GM23338 (cell line): ENCODE data around the gene DCLK2. TPM values are rescaled to one million over a fixed set of nuclear protein-coding genes. Genes with fewer than 3 reads are reported as not detected.

Experiments used
- ATAC-seq: fragments of 200-7000 bp; cut with Tn5 transposase; 3 replicates; pipeline ENCODE4 v1.9.1; 2020
- DNase-seq: peaks from one replicate; pipeline ENCODE4 v3.0.0-alpha.2; 2015; ENCODE audit warnings: low spot score
- H2AFZ ChIP-seq: fragments of 200-600 bp; sonication (generic); 2 replicates; pipeline ENCODE4 v1.8.0; 2016; ENCODE audit warnings: antibody characterized with exemption, mild to moderate bottlenecking, moderate library complexity
- H3F3A ChIP-seq: fragments of 200-600 bp; sonication (generic); replicated peaks from 2 replicates; pipeline ENCODE4 v1.8.0; 2017; ENCODE audit warnings: antibody characterized with exemption, mixed run types, low read depth
- H3K27ac ChIP-seq: fragments of 200-600 bp; sonication (generic); 2 replicates; pipeline ENCODE4 v1.6.1; 2016; ENCODE audit warnings: low read depth
- H3K27me3 ChIP-seq: fragments of 200-600 bp; sonication (generic); 2 replicates; pipeline ENCODE4 v1.8.0; 2016; ENCODE audit warnings: mild to moderate bottlenecking, mixed run types, moderate library complexity; ENCODE audit not compliant: insufficient read depth
- H3K36me3 ChIP-seq: fragments of 200-600 bp; sonication (generic); 2 replicates; pipeline ENCODE4 v1.8.0; 2016; ENCODE audit warnings: mild to moderate bottlenecking; ENCODE audit not compliant: insufficient read depth
- H3K4me1 ChIP-seq: fragments of 200-600 bp; sonication (generic); 2 replicates; pipeline ENCODE4 v1.8.0; 2016; ENCODE audit warnings: mild to moderate bottlenecking, moderate library complexity; ENCODE audit not compliant: insufficient read depth
- H3K4me2 ChIP-seq: fragments of 200-600 bp; sonication (generic); 2 replicates; pipeline ENCODE4 v1.7.1; 2017; ENCODE audit warnings: mixed run types
- H3K4me3 ChIP-seq: fragments of 200-600 bp; sonication (generic); 2 replicates; pipeline ENCODE4 v1.6.1; 2016; ENCODE audit warnings: mixed run types
- H3K79me2 ChIP-seq: fragments of 200-600 bp; sonication (generic); replicated peaks from 2 replicates; pipeline ENCODE4 v1.8.0; 2017; ENCODE audit warnings: mild to moderate bottlenecking; ENCODE audit not compliant: insufficient read depth
- H3K9me2 ChIP-seq: fragments of 200-600 bp; sonication (generic); 2 replicates; pipeline ENCODE4 v1.8.0; 2017; ENCODE audit not compliant: insufficient read depth
- H4K20me1 ChIP-seq: fragments of 200-600 bp; sonication (generic); replicated peaks from 2 replicates; pipeline ENCODE4 v1.8.0; 2017; ENCODE audit warnings: mild to moderate bottlenecking; ENCODE audit not compliant: insufficient read depth
- H3K27ac Mint-ChIP-seq: 2 replicates; pipeline ENCODE4 v1.8.0; 2020; ENCODE audit warnings: inconsistent platforms, mild to moderate bottlenecking, moderate library complexity, mixed read lengths
- H3K27me3 Mint-ChIP-seq: 3 replicates; pipeline ENCODE4 v1.8.0; 2022; ENCODE audit warnings: low read depth, mild to moderate bottlenecking, moderate library complexity, mixed read lengths, inconsistent platforms; ENCODE audit not compliant: insufficient read depth, poor library complexity
- H3K36me3 Mint-ChIP-seq: 3 replicates; pipeline ENCODE4 v1.8.0; 2021; ENCODE audit warnings: low read depth, mild to moderate bottlenecking, inconsistent platforms, moderate library complexity, mixed read lengths
- H3K4me1 Mint-ChIP-seq: 3 replicates; pipeline ENCODE4 v1.8.0; 2020; ENCODE audit warnings: mild to moderate bottlenecking, inconsistent platforms, mixed read lengths
- H3K4me3 Mint-ChIP-seq: 3 replicates; pipeline ENCODE4 v1.8.0; 2021; ENCODE audit warnings: moderate library complexity, mild to moderate bottlenecking, inconsistent platforms, mixed read lengths
- H3K9me3 Mint-ChIP-seq: 3 replicates; pipeline ENCODE4 v1.8.0; 2020; ENCODE audit warnings: moderate library complexity, mild to moderate bottlenecking, inconsistent platforms, mixed read lengths
- CREB1 ChIP-seq: fragments of 250-450 bp; sonication (Bioruptor Pico); IDR thresholded peaks from 2 replicates; pipeline ENCODE4 v1.5.0; 2020; ENCODE audit warnings: low read depth, mild to moderate bottlenecking, moderate library complexity
- CTCF ChIP-seq, 2 experiments: fragments of 200-600 bp in 1 of 2; sonication (generic) in 1 of 2; conservative IDR thresholded peaks; 2 replicates each; pipeline versions ENCODE4 v1.5.1 to v1.6.1; 2016 to 2017; ENCODE audit warnings: antibody characterized with exemption in 2 of 2, low read depth in 2 of 2, mild to moderate bottlenecking in 2 of 2, moderate library complexity in 1 of 2
- ETS1 ChIP-seq: IDR thresholded peaks from 2 replicates; pipeline ENCODE4 v1.6.1; 2016; ENCODE audit warnings: antibody characterized with exemption
- EZH2 ChIP-seq: fragments of 200-600 bp; sonication (generic); IDR thresholded peaks from one replicate; pipeline ENCODE4 v1.8.0; 2017; ENCODE audit warnings: antibody characterized with exemption, mild to moderate bottlenecking, low read depth; ENCODE audit not compliant: unreplicated experiment
- EZH2phosphoT487 ChIP-seq: fragments of 200-600 bp; sonication (generic); IDR thresholded peaks from one replicate; pipeline ENCODE4 v1.8.1; 2018; ENCODE audit warnings: antibody characterized with exemption; ENCODE audit not compliant: unreplicated experiment
- JUNB ChIP-seq: IDR thresholded peaks from one replicate; pipeline ENCODE4 v1.6.1; 2016; ENCODE audit warnings: antibody characterized with exemption; ENCODE audit not compliant: unreplicated experiment
- NANOG ChIP-seq: IDR thresholded peaks from 2 replicates; pipeline ENCODE4 v1.6.1; 2016; ENCODE audit warnings: antibody characterized with exemption, borderline replicate concordance
- POLR2AphosphoS5 ChIP-seq: IDR thresholded peaks from 2 replicates; pipeline ENCODE4 v1.6.1; 2016; ENCODE audit warnings: antibody characterized with exemption, low read depth
- REST ChIP-seq: IDR thresholded peaks from one replicate; pipeline ENCODE4 v1.6.1; 2018; ENCODE audit warnings: antibody characterized with exemption; ENCODE audit not compliant: unreplicated experiment
- STAT1 ChIP-seq: IDR thresholded peaks from one replicate; pipeline ENCODE4 v1.6.1; 2016; ENCODE audit warnings: antibody characterized with exemption; ENCODE audit not compliant: unreplicated experiment
- ZNF114 ChIP-seq: fragments of 250-450 bp; sonication (Bioruptor Pico); IDR thresholded peaks from 2 replicates; pipeline ENCODE4 v1.5.0; 2020; ENCODE audit warnings: mild to moderate bottlenecking, moderate library complexity
- ZNF331 ChIP-seq: fragments of 250-450 bp; sonication (Bioruptor Pico); IDR thresholded peaks from 2 replicates; pipeline ENCODE4 v1.5.0; 2020; ENCODE audit warnings: low read depth, mild to moderate bottlenecking, moderate library complexity
- ZNF462 ChIP-seq: fragments of 250-450 bp; sonication (Bioruptor Pico); IDR thresholded peaks from 2 replicates; pipeline ENCODE4 v1.5.0; 2020; ENCODE audit warnings: mild to moderate bottlenecking, moderate library complexity
- polyA plus RNA-seq: library from polyadenylated mRNA; unstranded; fragments of >200 nt; fragmentation: Nextera tagmentation; extraction: Ambion mirVana; gene quantifications from 2 replicates; pipeline ENCODE4 v1.2.1, GENCODE V29; 2016
- total RNA-seq: library from RNA; depleted of rRNA; stranded (reverse); fragments of >200 nt; shearing (Covaris generic); gene quantifications from 2 replicates; pipeline ENCODE4 v1.2.3, GENCODE V29; 2014

DCLK2 gene
- total and polyA plus RNA-seq, 2 experiments from 2014 or later, result 0.49 TPM; not detected in 1

GRCh38 chr4:150216726-150217125, 138.5 kb downstream of the DCLK2 start:
- ATAC-seq, result no peak
- H4K20me1 ChIP-seq, result no peaks in the 10 kb centered on the region
- Mint-ChIP-seq H3K9me3 (no peaks in the 10 kb centered on the region), H3K27me3 (peaks cover 2% of the 10 kb centered on the region), H3K4me1 (peaks cover 12% of the 10 kb centered on the region; the same call in 2 of the 3 replicates), H3K36me3 (no peaks in the 10 kb centered on the region), H3K4me3 (no peak overlapping the region), H3K27ac (no peak overlapping the region)
- peak overlapping the region; percentile 8; the same call in 1 of the 2 replicates for H2AFZ ChIP-seq
- H3K9me2 ChIP-seq, result no peaks in the 10 kb centered on the region
- no peak overlapping the region for H3K27ac ChIP-seq
- H3K4me3 ChIP-seq, result no peak overlapping the region
- no peaks in the 10 kb centered on the region for H3K36me3 ChIP-seq
- TF ChIP-seq ETS1, result no peak
- no peak for TF ChIP-seq JUNB
- no peak for TF ChIP-seq NANOG
- no peak for TF ChIP-seq REST
- TF ChIP-seq STAT1, result no peak
- TF ChIP-seq CREB1 (CRISPR knock-in tag), result no peak
- TF ChIP-seq POLR2AphosphoS5, result no peak
- TF ChIP-seq ZNF114 (CRISPR knock-in tag), result no peak
- TF ChIP-seq EZH2, result no peak
- no peak for TF ChIP-seq ZNF462 (CRISPR knock-in tag)
- no peak for TF ChIP-seq CTCF (conservative IDR thresholded peaks at IDR 0.05; ENCODE audit: low read depth in 2 of 2)
- no peak for TF ChIP-seq EZH2phosphoT487
- TF ChIP-seq ZNF331 (CRISPR knock-in tag), result no peak
- H3K79me2 ChIP-seq, result no peaks in the 10 kb centered on the region
- no peak for DNase-seq
- H3K27me3 ChIP-seq, result no peaks in the 10 kb centered on the region
- peaks cover 8% of the 10 kb centered on the region; the same call in 1 of the 2 replicates for H3K4me1 ChIP-seq
- H3F3A ChIP-seq, result no peaks in the 10 kb centered on the region
- H3K4me2 ChIP-seq, result no peak overlapping the region
